HG03066 (cell line): Measurements from ENCODE around the gene FAM234B.
"Not testable (repeated sequence)": the region's sequence is repeated elsewhere in the genome, so short reads cannot be mapped to it uniquely, and the experiment has no call there.

Experiments
- ATAC-seq: cut with Tn5 transposase; IDR thresholded peaks from one replicate; pipeline ENCODE4 v1.9.1; 2021; ENCODE audit warnings: low read depth; ENCODE audit not compliant: unreplicated experiment

FAM234B gene

DNA sequence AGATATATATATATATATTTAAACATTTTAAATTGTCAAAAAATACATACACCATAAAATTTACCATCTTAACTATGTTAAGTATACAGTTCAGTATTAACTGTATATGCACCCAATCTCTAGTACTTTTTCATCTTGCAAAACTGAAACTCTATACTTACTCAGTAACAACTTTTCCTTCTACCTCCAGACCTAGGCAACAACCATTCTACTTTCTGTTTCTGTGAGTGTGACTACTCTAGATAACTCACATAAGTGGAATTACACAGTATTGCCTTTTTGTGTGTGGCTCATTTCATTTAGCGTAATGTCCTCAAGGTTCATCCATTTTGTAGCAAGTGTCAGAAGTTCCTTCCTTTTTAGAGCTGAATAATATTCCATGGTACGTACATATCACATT is 8.2 kb downstream of the FAM234B start:
- ATAC-seq: no peak

DNA sequence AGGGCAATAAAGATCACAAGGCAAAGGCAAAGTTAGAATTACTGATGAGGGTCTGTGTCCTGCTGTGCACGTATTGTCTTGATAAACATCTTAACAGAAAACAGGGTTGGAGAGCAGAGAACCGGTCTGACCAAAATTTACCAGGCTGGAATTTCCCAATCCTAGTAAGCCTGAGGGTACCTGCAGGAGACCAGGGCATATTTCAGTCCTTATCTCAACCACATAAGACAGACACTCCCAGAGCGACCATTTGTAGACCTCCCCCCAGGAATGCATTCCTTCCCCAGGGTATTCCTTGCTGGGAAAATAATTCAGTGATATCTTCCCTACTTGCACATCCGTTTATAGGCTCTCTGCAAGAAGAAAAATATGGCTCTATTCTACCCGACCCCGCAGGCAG is 9.4 kb downstream of the FAM234B start:
- not testable (repeated sequence) for ATAC-seq

DNA sequence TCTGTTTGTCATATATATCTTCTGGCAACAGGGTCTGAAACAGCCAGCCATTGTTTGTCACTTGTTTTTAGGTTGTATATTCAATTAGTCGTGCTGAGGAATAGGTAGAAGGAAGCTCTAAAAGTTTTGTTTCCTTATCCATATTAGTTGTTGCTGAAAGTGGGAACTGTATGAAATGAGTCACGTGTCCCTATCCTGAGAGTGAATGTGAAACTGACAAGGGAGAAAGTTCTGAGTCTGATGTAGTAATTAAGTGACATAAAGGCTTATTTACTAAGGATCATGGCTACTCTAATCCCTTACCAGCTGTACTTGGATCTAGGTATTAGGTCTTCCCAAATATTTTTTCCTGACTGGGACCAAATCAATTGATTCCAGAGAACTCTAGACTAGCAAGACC is 16.4 kb downstream of the FAM234B start:
- ATAC-seq: no peak

DNA sequence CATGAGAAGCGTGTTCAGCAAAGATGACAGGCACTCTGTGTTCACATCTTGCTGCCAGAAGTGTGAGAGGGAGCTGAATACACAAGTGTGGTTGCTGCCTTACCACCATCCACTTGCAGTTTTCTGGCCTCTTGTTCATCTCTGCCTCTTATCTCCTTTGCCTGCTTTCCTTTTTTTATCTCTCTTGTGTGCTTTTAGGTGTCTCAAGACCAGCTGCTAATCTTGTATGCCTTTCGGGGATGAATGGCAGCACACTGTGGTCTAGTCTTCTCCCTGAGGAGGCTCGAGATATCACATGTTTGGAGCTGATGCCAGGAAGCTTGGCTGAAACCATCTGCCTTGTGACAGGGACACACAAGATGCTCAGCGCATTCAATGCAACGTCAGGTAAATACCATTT is 17.2 kb downstream of the FAM234B start:
- ATAC-seq: no peak

DNA sequence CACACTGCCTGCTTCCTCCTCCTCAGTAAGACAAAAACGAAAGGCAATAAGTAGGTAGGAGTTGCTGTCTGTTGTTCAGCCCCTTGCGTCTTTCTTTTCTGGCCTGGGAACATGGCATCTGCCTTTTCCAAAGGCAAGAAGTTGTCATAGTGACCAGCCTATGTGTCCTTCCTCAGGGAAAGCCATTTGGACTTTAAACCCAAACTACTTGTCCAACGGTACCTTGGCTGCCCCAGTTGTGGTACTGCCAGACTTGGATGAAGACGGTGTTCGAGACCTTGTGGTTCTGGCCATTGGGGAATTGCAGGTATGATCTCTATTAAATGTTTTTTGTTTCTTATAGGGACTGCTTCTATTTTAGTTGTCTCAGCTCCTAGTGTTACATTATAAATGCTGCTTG is 18.5 kb downstream of the FAM234B start:
- ATAC-seq: no peak

DNA sequence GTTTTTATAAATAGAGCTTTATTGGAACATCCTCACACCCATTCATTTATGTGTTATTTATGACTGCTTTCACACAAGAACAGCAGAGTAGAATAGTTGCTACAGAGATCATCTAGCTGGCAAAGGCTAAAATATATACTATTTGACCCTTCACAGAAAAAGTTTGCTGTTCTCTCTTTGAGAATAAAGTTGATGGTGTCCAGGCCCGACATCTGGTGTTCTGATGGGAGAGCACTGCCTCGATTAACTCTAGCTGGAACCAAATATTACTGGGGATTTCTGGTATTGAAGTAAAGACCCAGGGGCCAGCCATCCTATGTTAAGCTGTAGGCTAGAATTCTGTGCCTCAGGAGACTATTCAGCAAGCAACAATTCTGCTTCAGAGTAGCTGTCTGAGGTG is 21.8 kb downstream of the FAM234B start:
- ATAC-seq: no peak

DNA sequence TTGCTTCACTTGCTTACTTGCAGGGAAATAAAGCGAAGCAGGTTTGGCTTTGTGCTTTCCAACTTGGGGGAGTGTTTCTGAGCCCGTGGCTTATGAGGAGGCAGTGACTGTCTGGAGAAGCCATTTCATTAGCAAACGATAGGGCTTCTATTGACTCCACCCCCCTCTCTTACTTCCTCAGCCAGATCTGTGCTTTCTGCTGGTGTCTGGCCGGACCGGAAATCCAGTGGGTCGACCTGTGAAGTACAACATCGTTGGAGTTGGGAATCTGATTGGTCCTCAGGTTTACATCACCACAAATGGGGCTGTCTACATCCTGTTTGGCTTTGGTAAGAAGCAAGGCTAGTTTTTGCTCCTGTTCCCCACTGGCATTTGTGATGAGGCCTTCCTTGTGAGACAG is 22.3 kb downstream of the FAM234B start:
- ATAC-seq: no peak

DNA sequence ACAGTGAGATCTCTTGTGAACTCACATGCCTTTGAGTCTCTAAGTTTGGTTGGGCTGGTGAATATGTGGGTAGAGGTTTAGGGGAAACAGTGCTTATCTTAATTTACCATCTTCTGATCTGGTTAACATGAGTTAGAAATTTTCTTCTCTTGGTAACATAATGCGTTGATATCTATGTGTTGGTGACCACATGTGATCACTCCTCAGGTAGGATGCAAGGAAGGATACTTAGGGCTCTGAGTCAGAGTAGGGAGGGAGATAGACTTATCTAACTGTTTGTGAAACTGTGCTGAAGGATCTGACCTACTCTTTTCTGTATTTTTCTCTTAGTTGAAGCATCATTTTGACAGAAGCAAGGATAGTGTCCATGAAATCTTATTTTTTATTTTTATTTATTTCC is 23.1 kb downstream of the FAM234B start:
- no peak for ATAC-seq

DNA sequence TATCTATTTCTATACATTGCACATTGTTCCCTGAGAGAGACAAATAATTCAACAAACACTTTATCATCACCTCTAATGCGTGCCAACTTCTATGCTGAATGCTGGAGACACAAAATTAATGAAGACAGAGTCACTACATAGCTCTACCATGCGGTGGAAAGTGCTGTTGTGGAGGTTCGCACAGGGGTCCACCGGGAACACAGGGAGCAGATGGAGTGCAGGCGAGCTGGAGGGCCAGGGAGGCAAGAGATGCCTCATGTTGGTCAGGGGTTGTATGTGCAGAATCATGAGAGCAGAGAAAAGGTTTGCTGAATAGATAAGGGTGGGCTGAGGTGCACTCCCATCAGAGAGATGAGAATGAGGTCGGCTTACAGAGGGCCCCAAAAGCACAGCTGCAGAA is 25.2 kb downstream of the FAM234B start:
- ATAC-seq: no peak

DNA sequence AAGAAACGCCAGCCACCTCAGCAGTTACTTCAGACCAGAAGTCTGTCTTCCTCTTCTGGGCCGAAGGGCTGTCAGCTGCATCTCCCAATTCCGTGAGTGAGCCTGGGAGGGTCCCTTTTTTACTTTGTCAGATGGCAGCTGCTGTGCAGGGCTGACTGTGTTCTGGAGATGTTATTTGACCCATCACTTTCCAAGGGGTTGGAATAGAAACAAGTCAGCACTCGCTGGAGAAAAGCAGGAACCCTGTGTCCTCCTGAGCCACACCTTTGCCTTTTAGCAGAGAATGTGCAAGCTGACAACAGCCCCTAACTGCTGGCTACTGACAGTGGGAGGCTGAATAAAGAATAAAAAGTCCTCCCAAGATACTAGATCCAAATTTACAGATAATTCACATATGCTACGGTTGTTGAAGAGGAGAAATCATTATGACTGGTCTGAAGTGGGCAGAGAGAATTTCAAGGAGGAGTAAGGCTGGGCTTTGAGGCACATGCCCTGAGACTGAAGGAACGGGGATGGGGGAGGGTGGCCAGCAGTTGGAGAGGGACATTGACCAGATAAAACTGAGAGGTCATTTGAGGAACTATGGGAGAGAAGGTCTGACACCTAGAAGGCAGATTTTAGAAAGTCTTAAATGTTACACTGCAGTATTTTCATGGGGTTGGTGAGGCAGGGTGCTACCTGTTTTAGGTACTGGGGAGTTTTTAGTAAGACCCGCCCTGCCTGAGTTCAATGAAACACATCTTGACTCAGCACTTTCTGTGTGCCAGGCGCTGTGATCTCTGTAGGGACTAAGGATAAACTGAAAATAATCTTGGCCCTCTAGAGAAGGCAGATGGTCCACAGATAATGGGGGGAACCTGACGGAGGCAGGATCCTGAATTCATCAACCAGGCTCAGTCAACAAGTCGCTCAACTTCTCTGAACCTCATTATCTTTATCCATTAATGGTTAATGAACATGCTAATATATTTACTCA is 27.4 kb downstream of the FAM234B start:
- no peak for ATAC-seq

DNA sequence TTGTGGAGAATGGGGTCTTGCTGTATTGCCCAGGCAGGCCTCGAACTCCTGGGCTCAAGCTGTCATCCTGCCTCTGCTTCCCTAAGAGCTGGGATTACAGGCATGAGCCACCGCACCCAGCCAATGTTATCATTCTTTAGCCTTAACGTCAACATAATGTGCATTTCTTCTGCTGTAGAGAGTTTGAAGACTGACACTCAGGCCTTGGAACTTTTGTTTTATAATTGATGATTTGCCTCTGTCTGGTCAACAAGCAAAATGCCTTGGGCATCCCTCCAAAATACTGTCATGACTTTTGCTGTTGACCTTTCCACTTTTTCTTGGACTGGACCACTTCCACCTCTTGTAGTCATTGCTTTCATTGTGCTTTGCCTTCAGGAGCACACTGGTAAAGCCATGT is 29.0 kb downstream of the FAM234B start:
- ATAC-seq: no peak

DNA sequence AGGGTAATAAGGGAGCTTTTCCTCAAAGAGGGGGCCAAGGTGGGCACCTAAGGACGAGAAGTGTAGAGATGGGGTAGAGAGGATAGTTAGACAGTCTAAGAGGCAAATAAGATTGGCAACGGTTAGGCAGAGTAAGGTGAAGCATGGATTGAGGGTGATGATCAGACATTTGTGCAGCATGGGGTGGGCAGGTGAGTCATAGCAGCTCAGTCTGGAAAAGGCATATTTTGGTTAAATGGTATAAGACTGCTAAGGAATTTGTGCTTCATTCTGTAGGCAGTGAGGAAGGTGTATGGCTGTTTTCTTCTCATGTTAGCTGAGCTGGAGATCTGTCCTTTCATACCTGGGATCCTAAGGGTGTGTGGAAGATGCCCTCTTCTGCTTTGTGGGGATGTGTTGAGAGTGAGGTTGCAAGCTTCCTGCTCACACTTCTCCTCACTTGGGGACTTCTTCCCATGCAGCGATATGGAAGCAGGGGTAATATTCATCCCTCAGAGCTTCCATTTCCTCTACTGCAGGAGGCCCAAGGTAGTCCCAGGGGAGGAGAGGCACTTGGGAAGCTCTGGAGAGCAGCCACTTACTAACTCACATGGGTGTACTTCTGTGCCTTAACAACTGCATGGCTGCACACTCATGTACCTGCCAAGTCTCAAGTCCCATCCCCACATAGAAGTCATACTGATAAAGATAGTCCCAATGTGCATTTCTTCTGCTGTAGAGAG is 30.4 kb downstream of the FAM234B start:
- no peak for ATAC-seq

DNA sequence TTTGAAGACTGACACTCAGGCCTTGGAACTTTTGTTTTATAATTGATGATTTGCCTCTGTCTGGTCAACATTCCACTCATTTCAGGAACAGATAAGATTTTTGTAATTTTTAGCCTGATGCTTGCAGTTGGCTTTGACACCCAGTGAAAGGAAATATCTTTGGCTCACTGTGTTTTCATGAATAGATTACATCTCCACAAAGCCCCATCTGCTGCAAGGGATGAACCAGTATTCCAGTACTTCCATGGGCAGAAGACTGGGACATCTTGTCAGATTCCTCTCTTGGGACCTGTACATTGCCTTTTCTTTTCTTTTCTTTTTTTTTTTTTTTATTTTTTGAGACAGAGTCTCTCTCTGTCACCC is 30.9 kb downstream of the FAM234B start:
- no peak for ATAC-seq

DNA sequence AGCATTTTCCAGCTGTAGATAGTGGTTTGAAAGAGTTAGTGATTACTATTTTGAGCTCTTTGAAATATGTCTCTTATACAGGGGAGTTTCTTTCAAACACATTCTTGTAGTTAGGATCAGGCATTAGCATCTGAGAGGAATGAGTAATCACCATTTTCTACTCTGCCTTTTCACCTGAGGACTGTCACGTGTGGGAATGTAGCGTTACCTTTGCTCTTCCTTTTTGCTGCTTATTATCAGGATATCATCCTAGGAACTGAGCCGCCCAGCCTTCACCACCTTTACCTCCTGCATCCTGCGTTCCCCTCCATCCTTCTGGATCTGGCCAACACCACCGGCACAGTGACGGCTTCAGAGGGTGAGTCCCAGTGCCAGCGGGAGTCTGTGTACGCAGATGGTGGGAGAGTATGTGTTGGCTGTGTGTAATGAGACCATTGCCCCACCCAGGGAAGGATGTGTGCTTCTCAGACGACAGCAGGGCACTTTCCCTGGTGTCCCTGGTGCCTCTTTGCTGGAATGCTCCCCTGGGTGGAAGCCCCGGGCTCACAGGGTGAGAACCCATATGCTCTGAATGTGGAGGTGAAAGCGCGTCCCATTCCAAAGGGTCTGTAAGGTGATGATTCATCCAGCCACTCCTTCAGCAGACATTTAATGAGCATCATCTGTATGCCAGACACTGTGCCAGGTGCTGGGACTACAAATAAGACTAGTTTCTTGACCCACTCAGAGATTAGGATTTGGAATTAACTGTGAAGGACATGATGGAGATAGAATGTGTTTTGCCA is 31.8 kb downstream of the FAM234B start:
- ATAC-seq: no peak

DNA sequence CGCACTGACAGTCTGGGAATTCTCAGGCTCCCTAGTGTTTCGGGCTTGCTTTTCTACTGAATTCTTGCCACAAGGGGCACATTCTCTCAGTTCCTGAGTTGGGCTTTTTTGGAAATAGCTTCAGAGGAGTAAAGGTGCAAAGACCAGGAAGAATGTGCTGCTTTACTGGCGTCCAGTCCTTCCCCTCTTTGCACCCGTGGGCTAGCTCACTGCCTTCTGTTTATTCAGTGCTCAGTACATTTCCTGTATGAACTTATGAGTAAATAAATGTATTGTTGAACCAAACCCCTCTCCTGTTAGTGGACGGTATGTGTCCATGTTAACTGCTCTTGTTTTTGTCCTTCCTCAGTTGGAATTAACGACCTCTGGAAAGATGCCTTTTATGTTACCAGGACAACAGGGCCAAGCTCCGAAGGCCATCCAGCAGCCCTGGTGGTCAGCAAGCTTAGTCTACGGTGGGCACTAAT is 35.3 kb downstream of the FAM234B start:
- no peak for ATAC-seq

DNA sequence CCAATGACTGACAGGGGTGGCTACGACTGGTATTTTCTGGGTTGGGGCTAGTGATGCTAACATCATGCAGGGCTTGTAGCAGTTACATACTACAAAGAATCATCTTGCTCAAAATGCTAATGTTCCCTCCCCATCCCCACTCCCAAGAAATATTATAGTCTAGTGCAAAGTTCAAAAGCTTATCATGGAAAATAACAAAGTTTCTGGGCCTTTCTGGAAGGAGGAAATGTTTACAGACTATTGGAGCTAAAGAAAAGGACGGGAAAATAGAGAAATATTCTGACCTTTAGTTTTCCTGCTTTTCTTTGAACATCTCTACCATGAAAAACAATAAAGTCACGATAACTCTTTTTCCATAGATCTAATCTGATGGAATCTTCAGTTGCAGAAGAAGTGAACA is 36.1 kb downstream of the FAM234B start:
- no peak for ATAC-seq

DNA sequence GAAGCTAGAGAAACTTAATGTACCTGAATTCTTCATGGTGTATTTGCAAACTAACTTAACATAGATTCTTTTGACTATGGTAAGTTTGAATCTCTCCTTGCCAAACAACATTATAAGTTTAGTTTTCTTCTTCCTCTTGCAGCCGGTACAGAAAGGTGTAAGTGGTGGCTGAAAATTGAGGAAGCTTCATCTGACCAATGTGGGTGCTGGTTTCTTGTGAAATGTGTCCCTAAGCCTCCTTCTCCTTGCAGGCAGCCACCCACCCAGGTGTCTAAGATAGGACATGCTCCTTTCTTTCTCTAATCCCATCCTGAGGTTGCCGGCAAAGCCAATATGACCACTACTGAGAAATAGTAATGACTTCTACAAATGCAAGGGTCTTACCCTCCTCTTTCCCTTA is 38.7 kb downstream of the FAM234B start:
- no peak for ATAC-seq

DNA sequence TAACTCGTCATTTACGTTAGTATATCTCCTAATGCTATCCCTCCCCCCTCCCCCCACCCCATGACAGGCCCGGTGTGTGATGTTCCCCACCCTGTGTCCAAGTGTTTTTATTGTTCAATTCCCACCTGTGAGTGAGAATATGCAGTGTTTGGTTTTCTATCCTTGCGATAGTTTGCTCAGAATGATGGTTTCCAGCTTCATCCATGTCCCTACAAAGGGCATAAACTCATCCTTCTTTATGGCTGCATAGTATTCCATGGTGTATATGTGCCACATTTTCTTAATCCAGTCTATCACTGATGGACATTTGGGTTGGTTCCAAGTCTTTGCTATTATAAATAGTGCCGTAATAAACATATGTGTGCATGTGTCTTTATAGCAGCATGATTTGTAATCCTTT is 39.5 kb downstream of the FAM234B start:
- not testable (repeated sequence) for ATAC-seq

DNA sequence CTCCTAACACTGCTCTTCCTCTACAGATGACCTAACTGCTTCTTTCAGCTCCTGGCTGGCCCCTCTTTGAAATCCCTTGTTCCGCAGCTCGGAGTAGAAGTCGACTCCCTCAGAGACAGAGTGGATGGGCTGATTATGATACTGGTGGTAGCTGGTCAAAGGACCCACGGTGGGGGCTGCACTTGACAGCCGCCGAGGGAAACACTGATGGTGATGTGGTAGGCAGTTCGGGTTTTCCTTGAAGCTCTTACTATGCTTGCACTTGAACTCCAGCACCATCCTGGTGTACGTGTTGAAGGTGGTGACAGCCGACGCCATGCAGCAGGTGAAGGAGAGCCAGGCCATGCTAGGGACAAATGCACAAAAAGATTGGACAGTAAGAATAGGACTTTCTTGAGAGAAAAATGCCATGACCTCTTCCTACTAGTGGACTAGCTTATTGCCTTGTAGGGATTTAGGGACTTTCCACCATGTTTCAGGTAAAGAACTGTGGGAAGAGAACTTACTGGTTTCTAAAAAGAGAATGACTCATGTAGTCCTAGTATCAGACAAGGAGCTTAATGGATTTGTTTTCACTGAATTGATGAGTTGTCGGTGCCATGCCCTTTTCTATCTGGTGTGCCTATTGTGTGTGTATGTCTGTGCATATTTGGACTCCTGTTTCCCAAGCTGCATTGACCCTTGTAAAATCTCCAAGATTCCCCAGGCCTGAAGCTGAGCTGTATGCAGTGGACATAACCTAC is 40.9 kb downstream of the FAM234B start:
- ATAC-seq: no peak

DNA sequence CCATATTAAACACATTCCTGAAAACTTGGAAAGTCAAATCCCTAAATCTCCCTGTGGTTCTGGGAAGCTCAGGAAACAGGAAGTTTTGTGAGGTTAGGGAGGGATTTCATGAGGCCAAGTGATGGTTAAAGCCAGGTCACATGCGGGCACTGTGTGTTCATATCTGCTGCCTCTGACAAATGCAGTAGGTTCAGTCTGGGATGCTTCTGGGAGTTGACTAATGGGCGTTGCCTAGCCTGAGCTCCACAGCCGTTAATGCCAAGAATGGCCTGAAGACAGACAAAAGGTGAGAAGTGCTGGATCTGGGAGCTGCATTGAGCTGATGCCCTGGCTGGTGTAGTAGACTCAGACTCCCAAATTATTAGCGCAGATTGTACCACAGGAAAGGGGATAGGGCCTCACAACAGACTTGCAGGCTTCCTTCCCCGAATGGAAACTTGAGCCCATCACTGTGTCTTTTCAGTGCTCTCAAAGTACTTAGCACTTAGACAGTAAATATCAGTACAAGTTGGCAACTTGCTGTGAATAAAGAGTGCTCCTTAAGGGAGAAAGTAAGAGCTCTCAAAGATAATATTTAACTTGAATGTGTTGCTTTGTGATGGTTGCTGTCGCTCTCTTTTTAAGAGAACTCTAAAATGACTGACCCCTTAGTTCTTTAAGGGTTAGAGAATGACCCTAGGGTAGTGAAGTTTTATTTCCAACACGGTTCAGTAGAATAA is 41.9 kb downstream of the FAM234B start:
- no peak for ATAC-seq
